Measurements from ENCODE around the gene ZNRF2.
A peak's percentile ranks its signal among the peaks of the same experiment; 100 is the strongest.

Gene ZNRF2

GRCh38 chr7:30240106-30240800, 44.1 kb upstream of the ZNRF2 start:
- Histone ChIP-seq H3K27me3 (ENCODE audit: insufficient read depth, low read length) (no peaks in the 10 kb centered on the region), H3K27ac (ENCODE audit: low read depth, low read length, poor library complexity, severe bottlenecking) (peak overlapping the region; percentile 100), H3K4me1 (ENCODE audit: insufficient read depth, low read length, severe bottlenecking) (peaks cover 75% of the 10 kb centered on the region), H3K9me2 (ENCODE audit: low read depth, low read length) (no peaks in the 10 kb centered on the region), H3F3A (ENCODE audit: insufficient read depth, low read length) (0 out of 2 replicates have a peak, but pooled peaks cover 4% of the 10 kb centered on the region), H3K79me2 (ENCODE audit: insufficient read depth, low read length) (no peaks in the 10 kb centered on the region), H3K36me3 (ENCODE audit: insufficient read depth, low read length) (no peaks in the 10 kb centered on the region; the same call in 1 of the 2 replicates), H3K9me3 (ENCODE audit: low read length) (0 out of 2 replicates have a peak, but pooled peaks cover 3% of the 10 kb centered on the region), H2AFZ (ENCODE audit: low read length) (no peak overlapping the region), H3K4me3 (ENCODE audit: low read depth, low read length, poor library complexity, severe bottlenecking) (peak overlapping the region; percentile 56), H4K20me1 (ENCODE audit: insufficient read depth, low read length) (no peaks in the 10 kb centered on the region), H3K9ac (ENCODE audit: low read length) (peak overlapping the region; percentile 80), H3K4me2 (ENCODE audit: low read length) (peak overlapping the region; percentile 56)
- TF ChIP-seq CTCF (IDR thresholded peaks at IDR 0.05; ENCODE audit: low read length) (no peak), EZH2 (IDR thresholded peaks at IDR 0.05; ENCODE audit: borderline replicate concordance, low read length) (no peak)

- H3K4me2 ChIP-seq (ENCODE audit: low read length), result no peak overlapping the region
These were observed 42.6 kb upstream of the ZNRF2 start for GRCh38 chr7:30241767-30242166.

GRCh38 chr7:30244340-30244739, 40.1 kb upstream of the ZNRF2 start:
- TF ChIP-seq EZH2 (IDR thresholded peaks at IDR 0.05; ENCODE audit: borderline replicate concordance, low read length) (no peak), CTCF (IDR thresholded peaks at IDR 0.05; ENCODE audit: low read length) (no peak)
- 0 out of 2 replicates have a peak, but pooled peaks cover 3% of the 10 kb centered on the region for H3K9me3 ChIP-seq (ENCODE audit: low read length)
- H3K4me1 ChIP-seq (ENCODE audit: insufficient read depth, low read length, severe bottlenecking), result peaks cover 71% of the 10 kb centered on the region
- H3K4me2 ChIP-seq (ENCODE audit: low read length), result no peak overlapping the region
- H3K79me2 ChIP-seq (ENCODE audit: insufficient read depth, low read length), result no peaks in the 10 kb centered on the region
- H3K27ac ChIP-seq (ENCODE audit: low read depth, low read length, poor library complexity, severe bottlenecking), result peak overlapping the region; percentile 13
- H2AFZ ChIP-seq (ENCODE audit: low read length), result no peak overlapping the region
- no peaks in the 10 kb centered on the region for H4K20me1 ChIP-seq (ENCODE audit: insufficient read depth, low read length)
- H3K36me3 ChIP-seq (ENCODE audit: insufficient read depth, low read length), result no peaks in the 10 kb centered on the region; the same call in 1 of the 2 replicates
- H3K4me3 ChIP-seq (ENCODE audit: low read depth, low read length, poor library complexity, severe bottlenecking), result no peak overlapping the region
- no peaks in the 10 kb centered on the region for H3K9me2 ChIP-seq (ENCODE audit: low read depth, low read length)
- no peak overlapping the region for H3K9ac ChIP-seq (ENCODE audit: low read length)
- H3F3A ChIP-seq (ENCODE audit: insufficient read depth, low read length), result 0 out of 2 replicates have a peak, but pooled peaks cover 4% of the 10 kb centered on the region
- H3K27me3 ChIP-seq (ENCODE audit: insufficient read depth, low read length), result no peaks in the 10 kb centered on the region

More at GRCh38 chr7:30241767-30242166, 42.6 kb upstream of the ZNRF2 start:
- no peak overlapping the region for H3K4me3 ChIP-seq (ENCODE audit: low read depth, low read length, poor library complexity, severe bottlenecking)
- no peaks in the 10 kb centered on the region for H3K9me2 ChIP-seq (ENCODE audit: low read depth, low read length)
- H2AFZ ChIP-seq (ENCODE audit: low read length), result no peak overlapping the region
- H3K4me1 ChIP-seq (ENCODE audit: insufficient read depth, low read length, severe bottlenecking), result peaks cover 71% of the 10 kb centered on the region
- TF ChIP-seq CTCF (IDR thresholded peaks at IDR 0.05; ENCODE audit: low read length), result no peak
- 0 out of 2 replicates have a peak, but pooled peaks cover 4% of the 10 kb centered on the region for H3F3A ChIP-seq (ENCODE audit: insufficient read depth, low read length)
- H3K27me3 ChIP-seq (ENCODE audit: insufficient read depth, low read length), result no peaks in the 10 kb centered on the region
- H3K36me3 ChIP-seq (ENCODE audit: insufficient read depth, low read length), result no peaks in the 10 kb centered on the region; the same call in 1 of the 2 replicates
- H3K9me3 ChIP-seq (ENCODE audit: low read length), result 0 out of 2 replicates have a peak, but pooled peaks cover 3% of the 10 kb centered on the region
- H3K27ac ChIP-seq (ENCODE audit: low read depth, low read length, poor library complexity, severe bottlenecking), result peak overlapping the region; percentile 100
- H3K9ac ChIP-seq (ENCODE audit: low read length), result no peak overlapping the region
- H4K20me1 ChIP-seq (ENCODE audit: insufficient read depth, low read length), result no peaks in the 10 kb centered on the region
- H3K79me2 ChIP-seq (ENCODE audit: insufficient read depth, low read length), result no peaks in the 10 kb centered on the region

All from OCI-LY1 (cell line).